Ovary (tissue), 9 donors: ENCODE measurements around the gene MYBPC2. TPM values are rescaled to one million over a fixed set of nuclear protein-coding genes. Genes with fewer than 3 reads are reported as not detected.

Source experiments
- DNase-seq, 5 donors: peaks; one replicate each; pipeline ENCODE4 v3.0.0-alpha.2; 2019 to 2020
- H3K27ac ChIP-seq, 2 donors: fragments of 200-600 bp; one replicate each; pipeline versions ENCODE4 v1.5.1 to v1.8.0; 2019 to 2022
- H3K27me3 ChIP-seq: fragments of 200-600 bp; one replicate; pipeline ENCODE4 v1.8.0; 2022
- H3K36me3 ChIP-seq: fragments of 200-600 bp; sonication (generic); one replicate; pipeline ENCODE4 v1.5.1; 2019
- H3K4me1 ChIP-seq: one replicate; pipeline ENCODE4 v1.8.1; 2013; ENCODE audit warnings: mild to moderate bottlenecking, moderate library complexity; ENCODE audit not compliant: insufficient read depth
- H3K4me3 ChIP-seq: fragments of 200-600 bp; sonication (generic); one replicate; pipeline ENCODE4 v1.5.1; 2017
- H3K9me3 ChIP-seq, 2 donors: fragments of 200-600 bp in 1 of 2; sonication (generic) in 1 of 2; one replicate each; pipeline versions ENCODE4 v1.5.1 to v1.8.1; 2013 to 2019; ENCODE audit warnings: mild to moderate bottlenecking in 1 of 2, moderate library complexity in 1 of 2
- EP300 ChIP-seq: sonication (generic); formaldehyde crosslinking; IDR thresholded peaks from one replicate; pipeline ENCODE4 v1.6.1; 2017; ENCODE audit warnings: antibody characterized with exemption
- POLR2A ChIP-seq: fragments of 450-650 bp; IDR thresholded peaks from one replicate; pipeline ENCODE4 v1.6.1; 2017; ENCODE audit warnings: antibody characterized with exemption, mild to moderate bottlenecking, moderate library complexity
- WGBS, 3 donors: extraction: QIAGEN DNeasy Blood & Tissue Kit in 1 of 3; methylation state at CpG; one replicate each; pipeline versions ENCODE4 v1.1.5 to v1.1.7; 2013 to 2017; 5-methylcytosine and 5-hydroxymethylcytosine counted together
- intact Hi-C, 4 donors: fragments of 100-400 bp; cut with DNase I; formaldehyde crosslinking; loops; one replicate each; pipeline versions ENCODE4 v1.11.0 to v1.15.1; 2022 to 2023
- polyA plus RNA-seq, 2 donors: library from polyadenylated mRNA; stranded (reverse); fragments of 200-250 nt in 1 of 2; fragments of 350-450 nt in 1 of 2; fragmentation: Illumina TruSeq in 1 of 2; extraction: RNeasy Lipid Tissue Mini Kit (QIAGEN cat#74804) in 1 of 2; gene quantifications; one replicate each; pipeline ENCODE4 v1.2.3, GENCODE V29; 2013 to 2014
- total RNA-seq, 7 donors: library from RNA; depleted of rRNA in 2 of 7; stranded (reverse); fragments of >200 nt in 2 of 7; fragmentation: NEBNext Ultra II Directional in 3 of 7; extraction: Animal tissue kit (Norgen Biotek cat#: 25700) in 3 of 7; gene quantifications; one replicate each; pipeline versions ENCODE4 v1.1.0 to v1.2.4, GENCODE V29; 2016 to 2023
- TF ChIP-seq, protein P1 (sequence below), 3 donors: fragments of 450-650 bp in 2 of 3; fragments of 200-600 bp in 1 of 3; IDR thresholded peaks; one replicate each; pipeline versions ENCODE4 v1.5.1 to v1.8.0; 2016 to 2022; ENCODE audit warnings: antibody characterized with exemption in 3 of 3, mild to moderate bottlenecking in 1 of 3
- donor health status: DM: no; HTN: no; CAD: no; lungs with moderate emphysema.
- donor health status: DM: no; HTN: no; CAD: no.
- donor health status: Bipolar disorder and iron deficiency.
- donor health status: DM: yes; HTN: yes; CAD: no.
- donor health status: DM: no; HTN: no; CAD: no.
- donor health status: DM: yes; HTN: yes; CAD: no.

Gene MYBPC2
- total and polyA plus RNA-seq, 9 donors, result 0.05 to 0.28 (median 0.10) TPM; not detected in 5

DNA sequence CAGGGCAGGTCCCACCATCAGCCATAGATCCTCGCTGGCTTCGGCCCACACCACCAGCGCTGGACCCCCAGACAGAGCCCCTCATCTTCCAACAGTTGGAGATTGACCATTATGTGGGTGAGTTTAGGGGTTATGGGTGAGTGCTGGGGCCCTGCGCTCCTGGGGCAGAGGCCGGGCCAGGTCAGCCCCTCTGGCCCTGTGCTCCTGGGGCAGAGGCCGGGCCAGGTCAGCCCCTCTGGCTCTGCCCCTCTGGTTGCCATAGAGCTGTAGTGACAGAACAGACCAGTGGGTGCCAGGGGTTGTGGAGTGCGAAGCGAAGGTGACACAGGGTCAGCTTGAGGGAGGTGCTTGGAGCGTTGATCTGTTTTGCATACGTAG lies 33.3 kb upstream of the MYBPC2 start:
- Histone ChIP-seq H3K4me1 (no peaks in the 10 kb centered on the region), H3K9me3 (no peaks in the 10 kb centered on the region), H3K36me3 (no peaks in the 10 kb centered on the region), H3K27ac (no peak overlapping the region), H3K27me3 (no peaks in the 10 kb centered on the region), H3K4me3 (no peak overlapping the region)
- no peak for DNase-seq
- no peak for TF ChIP-seq POLR2A
- TF ChIP-seq, protein P1, sequence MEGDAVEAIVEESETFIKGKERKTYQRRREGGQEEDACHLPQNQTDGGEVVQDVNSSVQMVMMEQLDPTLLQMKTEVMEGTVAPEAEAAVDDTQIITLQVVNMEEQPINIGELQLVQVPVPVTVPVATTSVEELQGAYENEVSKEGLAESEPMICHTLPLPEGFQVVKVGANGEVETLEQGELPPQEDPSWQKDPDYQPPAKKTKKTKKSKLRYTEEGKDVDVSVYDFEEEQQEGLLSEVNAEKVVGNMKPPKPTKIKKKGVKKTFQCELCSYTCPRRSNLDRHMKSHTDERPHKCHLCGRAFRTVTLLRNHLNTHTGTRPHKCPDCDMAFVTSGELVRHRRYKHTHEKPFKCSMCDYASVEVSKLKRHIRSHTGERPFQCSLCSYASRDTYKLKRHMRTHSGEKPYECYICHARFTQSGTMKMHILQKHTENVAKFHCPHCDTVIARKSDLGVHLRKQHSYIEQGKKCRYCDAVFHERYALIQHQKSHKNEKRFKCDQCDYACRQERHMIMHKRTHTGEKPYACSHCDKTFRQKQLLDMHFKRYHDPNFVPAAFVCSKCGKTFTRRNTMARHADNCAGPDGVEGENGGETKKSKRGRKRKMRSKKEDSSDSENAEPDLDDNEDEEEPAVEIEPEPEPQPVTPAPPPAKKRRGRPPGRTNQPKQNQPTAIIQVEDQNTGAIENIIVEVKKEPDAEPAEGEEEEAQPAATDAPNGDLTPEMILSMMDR (IDR thresholded peaks at IDR 0.05), result no peak
- no peak for TF ChIP-seq EP300
- WGBS, 3 donors, result 95 to 97% (median 96%) methylated on average over 10 of the region's 10 CpGs
- intact Hi-C loops, result no loop called here

DNA sequence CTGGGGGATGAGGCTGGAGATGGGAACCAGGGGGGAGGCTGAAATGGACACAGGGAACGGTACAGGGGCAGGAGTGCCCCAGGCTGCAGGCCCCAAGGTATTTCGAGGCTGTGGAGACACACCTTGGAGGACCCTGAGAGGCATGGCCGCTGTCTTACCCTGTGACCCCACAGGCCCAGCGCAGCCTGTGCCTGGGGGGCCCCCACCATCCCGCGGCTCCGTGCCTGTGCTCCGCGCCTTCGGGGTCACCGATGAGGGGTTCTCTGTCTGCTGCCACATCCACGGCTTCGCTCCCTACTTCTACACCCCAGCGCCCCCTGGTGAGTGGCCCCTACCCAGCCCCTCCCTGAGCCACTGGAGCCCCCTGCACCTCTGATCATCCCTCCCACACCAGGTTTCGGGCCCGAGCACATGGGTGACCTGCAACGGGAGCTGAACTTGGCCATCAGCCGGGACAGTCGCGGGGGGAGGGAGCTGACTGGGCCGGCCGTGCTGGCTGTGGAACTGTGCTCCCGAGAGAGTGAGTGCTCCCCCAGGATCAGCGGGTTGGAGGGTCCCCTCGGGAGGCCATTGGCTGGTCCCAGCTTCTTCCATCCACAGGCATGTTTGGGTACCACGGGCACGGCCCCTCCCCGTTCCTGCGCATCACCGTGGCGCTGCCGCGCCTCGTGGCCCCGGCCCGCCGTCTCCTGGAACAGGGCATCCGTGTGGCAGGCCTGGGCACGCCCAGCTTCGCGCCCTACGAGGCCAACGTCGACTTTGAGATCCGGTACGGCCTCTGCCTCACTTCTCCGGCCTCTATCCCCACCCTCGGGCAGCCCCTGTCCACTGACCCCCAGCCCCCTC lies 30.9 kb upstream of the MYBPC2 start:
- no peak overlapping the region for H3K4me3 ChIP-seq
- H3K27ac ChIP-seq, result no peak overlapping the region
- 90 to 92% (median 92%) methylated on average over 41 to 48 of the region's 48 CpGs for WGBS, 3 donors
- no peaks in the 10 kb centered on the region for H3K4me1 ChIP-seq
- H3K9me3 ChIP-seq, result no peaks in the 10 kb centered on the region
- TF ChIP-seq POLR2A, result no peak
- TF ChIP-seq, protein P1 (IDR thresholded peaks at IDR 0.05), result no peak
- no peak for TF ChIP-seq EP300
- intact Hi-C loops, result no loop called here
- H3K36me3 ChIP-seq, result no peaks in the 10 kb centered on the region
- H3K27me3 ChIP-seq, result no peaks in the 10 kb centered on the region
- DNase-seq, result no peak

DNA sequence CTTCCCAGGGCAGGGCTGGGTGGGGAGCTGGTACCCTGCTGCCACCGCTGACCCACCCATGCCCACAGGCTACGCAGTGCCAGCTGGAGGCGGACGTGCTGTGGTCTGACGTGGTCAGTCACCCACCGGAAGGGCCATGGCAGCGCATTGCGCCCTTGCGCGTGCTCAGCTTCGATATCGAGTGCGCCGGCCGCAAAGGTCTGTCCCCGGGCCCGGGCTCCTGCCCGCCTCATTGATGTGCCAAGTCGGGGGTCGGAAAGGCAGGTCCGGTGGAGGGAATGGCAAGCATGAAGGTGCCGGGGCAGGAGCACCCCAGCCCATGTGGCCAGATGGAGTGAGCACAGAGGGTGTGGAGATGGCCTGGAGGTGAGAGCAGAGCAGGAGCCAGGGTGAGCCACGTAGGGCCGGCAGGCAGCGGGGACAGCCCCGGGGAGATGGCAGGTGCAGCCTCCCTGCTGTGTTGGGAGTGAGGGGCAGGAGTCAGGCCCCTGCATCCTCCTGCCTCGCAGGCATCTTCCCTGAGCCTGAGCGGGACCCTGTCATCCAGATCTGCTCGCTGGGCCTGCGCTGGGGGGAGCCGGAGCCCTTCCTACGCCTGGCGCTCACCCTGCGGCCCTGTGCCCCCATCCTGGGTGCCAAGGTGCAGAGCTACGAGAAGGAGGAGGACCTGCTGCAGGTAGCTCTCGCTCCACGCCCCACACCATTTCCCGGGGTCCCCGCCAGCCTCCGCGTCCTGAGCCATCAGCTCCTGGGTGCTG lies 30.0 kb upstream of the MYBPC2 start:
- WGBS, 3 donors, result 94 to 97% (median 97%) methylated on average over 41 of the region's 41 CpGs
- Histone ChIP-seq H3K36me3 (no peaks in the 10 kb centered on the region), H3K27ac (no peak overlapping the region), H3K4me1 (no peaks in the 10 kb centered on the region), H3K27me3 (no peaks in the 10 kb centered on the region), H3K4me3 (no peak overlapping the region), H3K9me3 (no peaks in the 10 kb centered on the region)
- intact Hi-C loops, result no loop called here
- TF ChIP-seq, protein P1 (IDR thresholded peaks at IDR 0.05), result no peak
- TF ChIP-seq POLR2A (no peak), EP300 (no peak)
- DNase-seq, result peak in 1 of 5 donors; percentile 7

DNA sequence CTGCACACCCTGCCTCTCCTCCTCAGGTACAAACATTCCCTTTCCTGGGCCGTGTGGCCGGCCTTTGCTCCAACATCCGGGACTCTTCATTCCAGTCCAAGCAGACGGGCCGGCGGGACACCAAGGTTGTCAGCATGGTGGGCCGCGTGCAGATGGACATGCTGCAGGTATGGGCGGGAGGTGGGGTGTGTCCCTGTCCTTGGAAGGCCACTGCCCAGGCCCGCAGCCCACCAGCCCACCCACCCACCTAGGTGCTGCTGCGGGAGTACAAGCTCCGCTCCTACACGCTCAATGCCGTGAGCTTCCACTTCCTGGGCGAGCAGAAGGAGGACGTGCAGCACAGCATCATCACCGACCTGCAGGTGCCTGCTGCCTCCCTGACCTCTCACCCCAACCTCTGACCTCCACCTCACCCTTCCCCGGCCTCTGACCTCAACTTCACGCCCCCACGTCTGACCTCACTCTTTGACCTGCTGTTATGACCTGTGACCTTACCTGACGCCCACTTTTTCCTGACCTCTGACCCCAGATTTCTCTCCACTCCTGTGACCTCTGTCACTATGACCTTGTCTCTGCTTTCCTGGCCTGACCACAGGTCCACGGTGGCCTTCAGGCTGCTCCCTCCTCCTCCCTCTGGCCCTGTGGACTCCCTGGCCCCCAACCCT lies 26.4 kb upstream of the MYBPC2 start:
- Histone ChIP-seq H3K4me1 (no peaks in the 10 kb centered on the region), H3K4me3 (no peak overlapping the region), H3K27ac (no peak overlapping the region), H3K36me3 (no peaks in the 10 kb centered on the region), H3K27me3 (no peaks in the 10 kb centered on the region), H3K9me3 (no peaks in the 10 kb centered on the region)
- TF ChIP-seq EP300 (no peak), POLR2A (no peak)
- TF ChIP-seq, protein P1 (IDR thresholded peaks at IDR 0.05), result no peak
- WGBS, 3 donors, result 81 to 87% (median 87%) methylated on average over 22 of the region's 22 CpGs
- intact Hi-C loops, result no loop called here
- no peak for DNase-seq
